Measurements from ENCODE around the gene RNF144A. TPM values are rescaled to one million over a fixed set of nuclear protein-coding genes. Genes with fewer than 3 reads are reported as not detected.

RNF144A gene
- total RNA-seq, 1 experiment from 2014 or later, result 3.0 TPM

GRCh38 chr2:6967301-6967700 lies 50.1 kb downstream of the RNF144A start:
- ChIA-PET POLR2A (no interaction called here), CTCF (no interaction called here)
- Mint-ChIP-seq H3K27ac (ENCODE audit: unreplicated experiment) (no peak overlapping the region), H3K4me1 (ENCODE audit: low read depth, unreplicated experiment) (no peaks in the 10 kb centered on the region), H3K27me3 (ENCODE audit: insufficient read depth, unreplicated experiment) (no peaks in the 10 kb centered on the region), H3K9me3 (ENCODE audit: unreplicated experiment) (no peaks in the 10 kb centered on the region), H3K36me3 (ENCODE audit: insufficient read depth, unreplicated experiment) (no peaks in the 10 kb centered on the region), H3K4me3 (ENCODE audit: unreplicated experiment) (no peak overlapping the region)
- H3K36me3 ChIP-seq (ENCODE audit: control insufficient read depth, insufficient read depth, low read length), result no peaks in the 10 kb centered on the region
- intact Hi-C loops (cut with micrococcal nuclease; ENCODE audit: unreplicated experiment), result no loop called here
- no peaks in the 10 kb centered on the region for H3K4me1 ChIP-seq
- H3K27me3 ChIP-seq (replicated peaks; ENCODE audit: control insufficient read depth, insufficient read depth, low read length), result no peaks in the 10 kb centered on the region
- DNase-seq, result no peak
- no peak for TF ChIP-seq CTCF (IDR thresholded peaks at IDR 0.05; ENCODE audit: insufficient read depth in 1 of 2, low read depth in 1 of 2, low read length in 1 of 2, severe bottlenecking in 1 of 2, unreplicated experiment in 1 of 2)
- no TSS peak for BruUV-seq (replicated peaks)
- no peaks in the 10 kb centered on the region for H3K9me3 ChIP-seq
- no peak overlapping the region for H3K4me3 ChIP-seq (ENCODE audit: low read depth, low read length)

GRCh38 chr2:6968319-6969100 lies 51.3 kb downstream of the RNF144A start:
- DNase-seq, result no peak
- H3K4me3 ChIP-seq (ENCODE audit: low read depth, low read length), result no peak overlapping the region
- H3K4me1 Mint-ChIP-seq (ENCODE audit: low read depth, unreplicated experiment), result no peaks in the 10 kb centered on the region
- CTCF ChIA-PET, result no interaction called here
- H3K9me3 Mint-ChIP-seq (ENCODE audit: unreplicated experiment), result no peaks in the 10 kb centered on the region
- POLR2A ChIA-PET, result no interaction called here
- H3K27ac Mint-ChIP-seq (ENCODE audit: unreplicated experiment), result no peak overlapping the region
- H3K27me3 ChIP-seq (replicated peaks; ENCODE audit: control insufficient read depth, insufficient read depth, low read length), result no peaks in the 10 kb centered on the region
- H3K27me3 Mint-ChIP-seq (ENCODE audit: insufficient read depth, unreplicated experiment), result no peaks in the 10 kb centered on the region
- H3K4me1 ChIP-seq, result no peaks in the 10 kb centered on the region
- H3K36me3 ChIP-seq (ENCODE audit: control insufficient read depth, insufficient read depth, low read length), result no peaks in the 10 kb centered on the region
- H3K9me3 ChIP-seq, result no peaks in the 10 kb centered on the region
- no TSS peak for BruUV-seq (replicated peaks)
- intact Hi-C loops (cut with micrococcal nuclease; ENCODE audit: unreplicated experiment), result loop anchor here (1.0 kb wide), 1 partner anchor 71 kb away; no protein-coding TSS in a partner anchor
- no peak for TF ChIP-seq CTCF (IDR thresholded peaks at IDR 0.05; ENCODE audit: insufficient read depth in 1 of 2, low read depth in 1 of 2, low read length in 1 of 2, severe bottlenecking in 1 of 2, unreplicated experiment in 1 of 2)
- no peaks in the 10 kb centered on the region for H3K36me3 Mint-ChIP-seq (ENCODE audit: insufficient read depth, unreplicated experiment)
- no peak overlapping the region for H3K4me3 Mint-ChIP-seq (ENCODE audit: unreplicated experiment)

GRCh38 chr2:6970551-6970950 lies 53.3 kb downstream of the RNF144A start:
- Mint-ChIP-seq H3K4me1 (ENCODE audit: low read depth, unreplicated experiment) (no peaks in the 10 kb centered on the region), H3K27ac (ENCODE audit: unreplicated experiment) (no peak overlapping the region), H3K9me3 (ENCODE audit: unreplicated experiment) (no peaks in the 10 kb centered on the region), H3K4me3 (ENCODE audit: unreplicated experiment) (no peak overlapping the region), H3K27me3 (ENCODE audit: insufficient read depth, unreplicated experiment) (no peaks in the 10 kb centered on the region), H3K36me3 (ENCODE audit: insufficient read depth, unreplicated experiment) (no peaks in the 10 kb centered on the region)
- no peak for TF ChIP-seq CTCF (IDR thresholded peaks at IDR 0.05; ENCODE audit: insufficient read depth in 1 of 2, low read depth in 1 of 2, low read length in 1 of 2, severe bottlenecking in 1 of 2, unreplicated experiment in 1 of 2)
- ChIA-PET POLR2A (no interaction called here), CTCF (no interaction called here)
- Histone ChIP-seq H3K27me3 (replicated peaks; ENCODE audit: control insufficient read depth, insufficient read depth, low read length) (no peaks in the 10 kb centered on the region), H3K4me1 (no peaks in the 10 kb centered on the region), H3K36me3 (ENCODE audit: control insufficient read depth, insufficient read depth, low read length) (no peaks in the 10 kb centered on the region), H3K9me3 (no peaks in the 10 kb centered on the region), H3K4me3 (ENCODE audit: low read depth, low read length) (no peak overlapping the region)
- DNase-seq, result no peak
- intact Hi-C loops (cut with micrococcal nuclease; ENCODE audit: unreplicated experiment), result no loop called here
- no TSS peak for BruUV-seq (replicated peaks)
